ENCODE measurements around the gene ZNF197. TPM values are rescaled to one million over a fixed set of nuclear protein-coding genes. Genes with fewer than 3 reads are reported as not detected.

Gene ZNF197
- total and polyA plus RNA-seq, 2 of the 8 experiments (the other 6 are each of a cell fraction or from before 2014, with no cell fraction given), result 3.9 to 16.8 TPM

DNA sequence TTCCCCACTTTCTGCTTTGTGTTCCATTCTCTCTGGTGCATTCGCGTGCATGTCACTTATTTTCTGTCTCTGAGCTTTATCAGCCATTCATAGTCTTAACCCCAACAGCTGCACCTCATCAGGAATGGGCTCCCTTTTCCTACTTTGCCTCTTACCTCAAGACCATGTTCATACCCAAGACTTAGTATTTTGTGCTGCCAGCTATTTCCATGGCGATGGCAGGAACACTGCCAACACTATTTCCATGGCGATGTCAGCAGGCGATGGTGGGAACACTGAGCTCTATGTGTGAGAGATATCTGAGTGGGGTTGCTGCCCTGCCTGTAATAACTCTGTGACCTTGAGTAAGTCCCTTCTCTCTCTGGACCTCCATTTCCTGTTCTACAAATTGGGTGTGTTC, 29.2 kb downstream of the ZNF197 start:
- POLR2A ChIA-PET (ENCODE audit: partially characterized antibody), result interaction anchor here (1.1 to 1.3 kb wide), 2 partner anchors 16 to 72 kb away, joined by 3 read pairs; no protein-coding TSS in a partner anchor
- H2AK5ac ChIP-seq (ENCODE audit: low read depth, low read length), result no peak overlapping the region

More for the DNA sequence above, 29.2 kb downstream of the ZNF197 start:
- CTCF ChIA-PET (ENCODE audit: partially characterized antibody), result interaction anchor here (0.9 kb wide), 1 partner anchor 73 kb away, joined by 3 read pairs; no protein-coding TSS in a partner anchor
- DNase-seq (ENCODE audit: low read depth in 1 of 2, low spot score in 2 of 2) (no peak), FAIRE-seq (no peak)
- H3K27ac ChIP-seq (ENCODE audit: low read depth, low read length), result no peak overlapping the region
- H2BK12ac ChIP-seq (ENCODE audit: low read depth, low read length), result no peak overlapping the region
- no peak overlapping the region for H3K4me2 ChIP-seq (ENCODE audit: insufficient read depth in 1 of 2, low read depth in 2 of 2, low read length in 2 of 2)
- H3K4ac ChIP-seq (replicated peaks; ENCODE audit: insufficient read length, low read depth, low read length), result no peak overlapping the region
- no peak overlapping the region for H2BK5ac ChIP-seq (ENCODE audit: low read depth, low read length)
- no peak overlapping the region for H3K23ac ChIP-seq (ENCODE audit: insufficient read length)
- H3K23me2 ChIP-seq (ENCODE audit: low read depth, low read length), result no peaks in the 10 kb centered on the region
- H3K4me3 ChIP-seq (ENCODE audit: extremely low read depth in 1 of 4, insufficient read depth in 2 of 4, low read depth in 3 of 4, low read length in 4 of 4), result no peak overlapping the region
- H3K18ac ChIP-seq (ENCODE audit: extremely low read depth, low read length), result no peak overlapping the region
- no peaks in the 10 kb centered on the region for H3K4me1 ChIP-seq (replicated peaks in 1 of 4; ENCODE audit: control insufficient read depth in 3 of 4, insufficient read depth in 4 of 4, low read length in 3 of 4)
- no peak overlapping the region for H3K56ac ChIP-seq (replicated peaks; ENCODE audit: insufficient read length, low read depth, low read length)
- H3K36me3 ChIP-seq (ENCODE audit: control insufficient read depth in 2 of 4, insufficient read depth in 4 of 4, low read length in 3 of 4), result peaks cover 13 to 72% (median 55%) of the 10 kb centered on the region in 4 experiments
- no peaks in the 10 kb centered on the region for H3K27me3 ChIP-seq (replicated peaks in 1 of 4; ENCODE audit: control insufficient read depth in 3 of 4, extremely low read depth in 1 of 4, insufficient read depth in 3 of 4, low read length in 3 of 4)
- peaks cover 0 to 17% of the 10 kb centered on the region in 2 experiments; a peak in 2 of 4 replicates for H3K79me2 ChIP-seq (ENCODE audit: control insufficient read depth in 1 of 2, insufficient read depth in 2 of 2, low read length in 2 of 2)
- WGBS, 2 experiments (ENCODE audit: extremely low coverage in 1 of 2, insufficient coverage in 1 of 2, insufficient read length in 1 of 2, insufficient replicate concordance in 2 of 2, low coverage in 1 of 2, low lambda C conversion rate in 2 of 2, missing lambda C conversion rate in 1 of 2), result 95% methylated on average over 5 of the region's 5 CpGs; no CpG with 5 or more reads in 1 of the 2 experiments
- H3K9me3 ChIP-seq (ENCODE audit: insufficient read depth in 2 of 2, low read depth in 1 of 2, low read length in 1 of 2), result peaks cover 4 to 5% of the 10 kb centered on the region in 2 experiments; a peak in 2 of 4 replicates
- no peak overlapping the region for H4K5ac ChIP-seq (ENCODE audit: insufficient read length, low read depth, low read length)
- no peaks in the 10 kb centered on the region; the same call in 1 of the 2 replicates for H3K79me1 ChIP-seq (ENCODE audit: low read depth, low read length)
- H2AFZ ChIP-seq (ENCODE audit: low read length), result no peak overlapping the region
- H4K20me1 ChIP-seq (replicated peaks in 1 of 2; ENCODE audit: control insufficient read depth in 1 of 2, insufficient read depth in 2 of 2, low read length in 2 of 2), result no peaks in the 10 kb centered on the region
- no peak overlapping the region for H4K8ac ChIP-seq (ENCODE audit: extremely low read depth, insufficient read depth, low read length)
- H4K91ac ChIP-seq (replicated peaks; ENCODE audit: insufficient read length, low read length), result no peak overlapping the region
- no peak overlapping the region for H2BK15ac ChIP-seq (ENCODE audit: low read length)
- no peak overlapping the region for H2BK120ac ChIP-seq (replicated peaks; ENCODE audit: low read depth, low read length)
- no peak for TF ChIP-seq YY1 (IDR thresholded peaks at IDR 0.05; ENCODE audit: low read depth, low read length)
- no peak overlapping the region for H3K14ac ChIP-seq (ENCODE audit: insufficient read length)
- no peak overlapping the region for H3K9ac ChIP-seq (replicated peaks in 1 of 4; ENCODE audit: extremely low read depth in 1 of 4, low read depth in 3 of 4, low read length in 3 of 4)
- no peak overlapping the region for H2BK20ac ChIP-seq (ENCODE audit: low read length)
